Neural cell (in vitro differentiated cells): ENCODE results near the gene EIF4G3.

Source experiments
- CTCF ChIP-seq: fragments of 450-650 bp; IDR thresholded peaks from 2 replicates; pipeline ENCODE4 v1.5.1; 2014; ENCODE audit warnings: antibody characterized with exemption, mild to moderate bottlenecking, moderate library complexity; ENCODE audit not compliant: poor library complexity, severe bottlenecking
- EP300 ChIP-seq: fragments of 450-650 bp; conservative IDR thresholded peaks from 2 replicates; pipeline ENCODE4 v1.6.1; 2014; ENCODE audit warnings: antibody characterized with exemption, mild to moderate bottlenecking, moderate library complexity; ENCODE audit not compliant: poor library complexity, severe bottlenecking
- EZH2 ChIP-seq: fragments of 200-600, 300-800 bp; shearing (Covaris generic), sonication (generic); IDR thresholded peaks from 2 replicates; pipeline ENCODE4 v1.6.1; 2014; ENCODE audit warnings: antibody characterized with exemption, low read length, borderline replicate concordance, mild to moderate bottlenecking; ENCODE audit not compliant: insufficient read depth, poor library complexity, severe bottlenecking
- MXI1 ChIP-seq: fragments of 450-650 bp; conservative IDR thresholded peaks from 2 replicates; pipeline ENCODE4 v1.6.1; 2014; ENCODE audit warnings: antibody characterized with exemption, mild to moderate bottlenecking; ENCODE audit not compliant: poor library complexity, severe bottlenecking
- POLR2AphosphoS5 ChIP-seq: IDR thresholded peaks from 2 replicates; pipeline ENCODE4 v1.6.1; 2012
- RAD21 ChIP-seq: fragments of 450-650 bp; conservative IDR thresholded peaks from 2 replicates; pipeline ENCODE4 v1.6.1; 2014; ENCODE audit warnings: antibody characterized with exemption, mild to moderate bottlenecking, moderate library complexity
- SMC3 ChIP-seq: fragments of 450-650 bp; conservative IDR thresholded peaks from 2 replicates; pipeline ENCODE4 v1.6.1; 2014; ENCODE audit warnings: antibody characterized with exemption, mild to moderate bottlenecking, moderate library complexity; ENCODE audit not compliant: poor library complexity
- TAF1 ChIP-seq: IDR thresholded peaks from 2 replicates; pipeline ENCODE4 v1.6.1; 2012; ENCODE audit warnings: low read depth

GRCh38 chr1:20999525-21000244 is 177.0 kb downstream of the EIF4G3 start:
- no peak for TF ChIP-seq TAF1
- no peak for TF ChIP-seq EP300
- no peak for TF ChIP-seq SMC3
- no peak for TF ChIP-seq EZH2
- no peak for TF ChIP-seq POLR2AphosphoS5
- no peak for TF ChIP-seq CTCF
- no peak for TF ChIP-seq MXI1
- TF ChIP-seq RAD21, result no peak
